DMS53 treated with DMSO at 0.1 percent for 48 hours (cell line): ENCODE measurements around the gene MBD5.

ENCODE experiments used
- DNase-seq: peaks from one replicate; lab custom pipeline; 2025; ENCODE audit not compliant: unreplicated experiment; lab: John Stamatoyannopoulos, UW

Gene MBD5

DNA sequence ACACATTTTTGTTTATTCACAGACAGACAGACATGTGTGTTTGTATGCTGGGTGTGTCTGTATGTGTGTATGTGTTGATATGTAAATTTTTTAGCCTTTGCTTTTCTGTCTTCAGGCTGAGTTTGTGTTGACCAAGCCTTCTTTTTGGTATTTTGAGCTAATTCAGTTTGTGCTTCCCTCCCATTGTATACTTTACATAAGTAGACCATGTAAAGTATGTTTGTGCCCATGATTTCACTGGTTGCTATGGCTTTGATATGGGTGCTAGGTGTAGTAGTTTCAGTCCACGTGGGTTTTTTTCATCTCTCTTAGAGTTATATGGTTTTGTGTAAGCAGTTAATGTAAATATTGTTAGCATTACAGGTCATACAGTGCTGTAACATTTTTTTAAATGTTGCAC, 494.2 kb downstream of the MBD5 start:
- no peak for DNase-seq

- no peak for DNase-seq
Observed at GRCh38 chr2:148515976-148516375, 495.1 kb downstream of the MBD5 start.

- no peak for DNase-seq
Observed at GRCh38 chr2:148517296-148517695, 496.4 kb downstream of the MBD5 start.

- DNase-seq: no peak
Observed at GRCh38 chr2:148517822-148518221, 496.9 kb downstream of the MBD5 start.

- DNase-seq: no peak
Observed at GRCh38 chr2:148519013-148519412, 498.1 kb downstream of the MBD5 start.

- no peak for DNase-seq
Observed at GRCh38 chr2:148521181-148521580, 500.3 kb downstream of the MBD5 start.

DNA sequence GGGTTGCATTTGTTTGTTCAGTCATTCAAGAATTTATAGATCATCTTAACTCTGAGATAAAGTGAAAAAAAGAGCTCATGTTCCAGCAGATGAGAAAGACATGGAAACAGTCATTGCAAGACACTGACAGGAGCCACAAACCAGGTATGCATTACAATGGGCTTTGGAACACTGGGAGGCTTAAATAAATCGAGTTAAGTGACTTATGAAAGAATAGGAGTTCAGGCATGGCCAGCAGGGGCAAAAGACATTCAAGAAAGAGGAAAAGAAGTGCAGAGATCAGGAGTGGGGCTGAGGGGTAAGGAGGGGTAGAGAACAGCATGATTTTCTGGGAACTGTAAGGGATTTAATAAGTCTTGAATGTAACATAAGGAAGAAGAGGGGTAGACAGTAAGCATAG, 502.4 kb downstream of the MBD5 start:
- DNase-seq: no peak

DNA sequence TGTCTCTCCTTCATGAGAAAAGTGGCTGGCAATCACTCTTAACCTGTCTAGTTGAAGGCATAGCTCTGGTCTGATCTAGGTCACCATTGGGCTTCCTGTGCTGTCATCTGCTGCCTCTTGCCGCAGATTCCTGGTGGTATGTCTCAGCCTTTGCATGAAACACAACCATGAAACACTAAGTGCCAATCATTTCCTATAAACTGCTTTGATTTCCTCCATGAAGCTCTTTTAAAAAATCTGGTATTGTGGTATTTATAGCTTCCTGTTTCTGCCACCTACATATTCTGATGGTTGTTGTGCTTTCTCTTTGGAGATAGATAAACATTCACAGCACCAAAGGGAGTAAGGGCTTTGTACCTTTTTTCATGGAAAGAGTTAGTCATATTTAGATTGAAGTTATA, 503.6 kb downstream of the MBD5 start:
- DNase-seq: no peak

- DNase-seq: no peak
Observed at GRCh38 chr2:148525130-148525529, 504.2 kb downstream of the MBD5 start.

DNA sequence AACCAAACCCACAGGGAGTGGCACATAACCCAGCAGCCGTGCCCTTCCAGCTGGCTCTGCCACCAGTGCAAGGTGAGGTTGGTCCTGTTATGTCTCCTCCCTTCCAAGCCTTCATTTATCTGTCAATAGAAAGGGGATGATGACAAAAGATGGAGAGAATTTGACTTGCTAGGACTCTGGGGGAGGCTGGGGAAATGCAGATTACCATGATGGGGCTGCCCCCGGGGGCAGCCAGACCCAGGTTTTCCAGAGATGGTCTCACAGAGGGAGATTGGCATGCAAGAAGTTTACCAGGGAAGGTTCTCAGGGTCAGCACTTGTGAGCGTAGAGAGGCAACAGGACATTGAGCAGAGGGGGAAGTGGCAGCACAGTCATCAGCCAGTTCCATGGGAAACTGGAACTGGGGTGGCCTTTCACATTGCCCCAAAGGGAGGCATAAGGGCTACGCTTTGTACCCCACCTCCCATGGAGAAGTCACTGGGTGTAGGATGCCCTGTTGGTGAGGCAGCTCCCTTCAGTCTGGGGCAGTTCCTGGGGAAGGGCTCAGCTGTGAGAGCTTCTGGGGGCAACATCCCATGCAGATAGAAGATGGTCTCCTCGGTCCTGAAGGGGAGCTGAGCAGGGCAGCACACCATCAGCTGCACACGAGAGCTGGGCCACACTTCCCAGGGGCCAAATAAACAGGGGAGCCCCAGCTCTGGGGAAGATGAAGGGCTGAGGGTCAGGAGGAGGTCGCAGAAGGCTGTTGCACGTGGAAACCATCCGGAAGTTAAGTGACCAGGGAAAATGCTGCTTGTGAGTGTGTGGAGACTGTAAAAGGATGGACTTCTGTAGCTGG, 505.8 kb downstream of the MBD5 start:
- DNase-seq: no peak

DNA sequence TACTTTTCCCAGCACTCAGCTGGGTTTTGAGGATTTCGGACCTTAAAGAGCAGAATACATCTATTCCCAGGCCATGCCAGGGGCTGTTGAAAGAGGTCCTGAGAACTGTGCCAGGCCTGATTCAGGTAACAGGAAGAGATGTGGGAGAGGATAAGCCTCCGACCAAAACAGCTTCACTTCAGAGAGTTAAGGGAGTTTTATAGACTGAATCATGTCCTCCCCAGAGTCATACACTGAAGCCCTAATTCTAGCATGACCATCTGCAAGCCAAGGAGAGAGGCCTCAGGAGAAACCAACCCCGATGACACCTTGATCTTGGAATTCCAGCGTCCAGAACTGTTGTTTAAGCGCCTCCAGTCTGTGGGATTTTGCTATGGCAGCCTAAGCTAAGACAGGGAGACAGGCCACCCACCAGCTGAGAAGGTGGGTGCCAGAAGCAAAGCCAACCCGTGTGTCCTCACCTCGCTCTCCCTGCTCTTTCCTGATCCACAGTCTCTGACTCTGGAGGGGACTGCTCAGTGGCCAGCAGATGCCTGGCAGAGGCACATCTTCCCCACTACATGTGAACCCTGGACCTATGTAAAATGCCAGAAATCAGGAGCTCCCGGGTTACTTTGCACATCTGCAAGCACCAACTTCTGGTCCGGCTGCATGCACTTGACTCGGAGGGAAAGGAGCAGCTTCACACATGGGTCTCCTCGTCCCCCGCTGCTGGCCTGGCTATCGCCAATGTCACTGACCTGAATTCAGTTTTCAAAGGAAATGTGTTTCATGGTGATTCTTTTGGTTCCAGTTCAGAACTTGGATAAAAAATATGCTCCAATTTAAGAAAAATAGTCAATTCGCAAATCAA, 506.8 kb downstream of the MBD5 start:
- DNase-seq: no peak

DNA sequence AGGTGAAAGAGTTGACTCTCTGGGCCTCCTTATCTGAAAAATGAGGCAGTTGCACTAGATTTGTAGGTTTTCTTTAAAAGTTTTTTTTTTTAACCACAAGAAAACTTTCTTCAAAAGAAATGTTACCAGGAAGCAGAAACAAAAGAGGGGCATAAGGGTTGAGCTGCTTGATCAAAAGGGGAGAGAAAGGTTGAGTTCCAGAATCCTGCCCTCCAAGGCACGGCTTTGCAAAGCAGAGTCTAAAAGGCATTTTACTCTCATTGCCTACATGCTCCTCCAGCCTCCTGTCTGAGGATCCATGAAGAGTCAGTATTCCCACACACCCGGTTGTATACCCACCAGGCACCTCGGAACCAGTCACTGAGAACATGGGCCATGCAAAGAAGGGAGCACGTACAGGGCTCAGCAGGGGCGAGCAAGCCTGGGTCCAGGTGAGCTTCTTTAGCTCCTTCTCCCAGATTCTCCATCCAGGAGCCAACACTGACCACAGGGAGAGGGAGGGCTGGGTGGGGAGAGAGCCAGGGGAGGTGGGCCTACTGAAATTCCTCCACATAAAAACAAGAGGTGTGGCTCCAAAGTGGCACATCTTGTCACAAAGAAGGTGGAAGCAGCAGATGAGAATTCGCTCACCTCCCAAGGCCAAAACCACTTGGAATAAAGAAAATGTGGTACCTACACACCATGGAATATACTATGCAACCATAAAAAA, 507.6 kb downstream of the MBD5 start:
- no peak for DNase-seq

DNA sequence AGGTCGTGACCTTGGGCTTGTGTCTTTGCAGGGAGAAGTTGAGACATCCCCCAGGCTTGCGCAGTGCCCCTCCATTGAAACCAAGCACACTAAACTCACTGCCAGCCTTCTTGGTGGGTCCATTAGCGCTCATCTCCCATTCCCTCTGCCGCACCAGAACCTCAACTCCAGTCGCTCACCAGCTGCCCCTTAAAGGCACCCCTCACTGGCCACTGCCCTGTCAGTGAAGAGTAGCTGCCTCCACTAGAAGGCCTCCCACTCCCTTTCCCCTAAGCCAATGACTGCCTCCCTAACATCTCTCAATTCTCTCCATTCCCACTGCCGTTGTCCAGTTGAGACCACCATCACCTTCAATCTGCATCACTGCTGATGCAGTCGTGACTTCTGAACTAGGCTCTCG, 508.9 kb downstream of the MBD5 start:
- DNase-seq: no peak

DNA sequence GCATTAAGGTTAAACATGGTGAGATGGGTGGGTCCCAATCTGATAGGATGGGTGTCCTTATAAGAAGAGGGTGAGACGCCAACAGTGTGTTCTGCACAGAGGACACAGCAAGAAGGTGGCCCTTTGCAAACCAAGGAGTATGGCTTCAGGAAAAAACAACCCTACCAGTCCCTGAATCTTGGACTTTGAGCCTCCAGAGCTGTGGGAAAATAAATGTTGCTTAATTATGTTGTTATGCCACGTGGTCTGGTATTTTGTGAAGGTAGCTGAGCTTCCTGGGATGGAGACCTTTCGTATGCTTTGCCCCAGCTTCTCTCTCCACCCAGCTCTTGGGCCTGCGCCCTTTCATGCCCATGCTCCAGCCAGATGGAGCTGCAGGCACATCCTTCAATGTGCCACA, 509.5 kb downstream of the MBD5 start:
- no peak for DNase-seq

DNA sequence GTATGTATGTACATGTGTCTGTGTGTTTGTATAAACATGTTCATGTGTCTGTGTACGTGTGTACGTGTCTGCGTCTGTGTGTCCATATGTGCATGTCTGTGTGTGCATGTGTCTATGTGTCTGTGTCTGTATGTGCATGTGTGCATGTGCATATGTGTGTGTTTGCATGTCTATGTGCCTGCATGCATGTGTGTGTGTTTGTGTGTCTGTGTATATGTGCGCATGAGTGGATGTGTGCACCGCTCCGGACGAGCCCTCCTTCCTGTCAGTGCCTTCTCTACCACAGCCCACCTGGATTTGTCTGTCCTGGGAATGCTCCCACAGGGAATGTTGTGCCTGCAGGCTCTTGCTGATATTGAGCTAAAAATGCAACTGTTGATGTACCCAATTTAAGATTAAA, 510.3 kb downstream of the MBD5 start:
- no peak for DNase-seq

DNA sequence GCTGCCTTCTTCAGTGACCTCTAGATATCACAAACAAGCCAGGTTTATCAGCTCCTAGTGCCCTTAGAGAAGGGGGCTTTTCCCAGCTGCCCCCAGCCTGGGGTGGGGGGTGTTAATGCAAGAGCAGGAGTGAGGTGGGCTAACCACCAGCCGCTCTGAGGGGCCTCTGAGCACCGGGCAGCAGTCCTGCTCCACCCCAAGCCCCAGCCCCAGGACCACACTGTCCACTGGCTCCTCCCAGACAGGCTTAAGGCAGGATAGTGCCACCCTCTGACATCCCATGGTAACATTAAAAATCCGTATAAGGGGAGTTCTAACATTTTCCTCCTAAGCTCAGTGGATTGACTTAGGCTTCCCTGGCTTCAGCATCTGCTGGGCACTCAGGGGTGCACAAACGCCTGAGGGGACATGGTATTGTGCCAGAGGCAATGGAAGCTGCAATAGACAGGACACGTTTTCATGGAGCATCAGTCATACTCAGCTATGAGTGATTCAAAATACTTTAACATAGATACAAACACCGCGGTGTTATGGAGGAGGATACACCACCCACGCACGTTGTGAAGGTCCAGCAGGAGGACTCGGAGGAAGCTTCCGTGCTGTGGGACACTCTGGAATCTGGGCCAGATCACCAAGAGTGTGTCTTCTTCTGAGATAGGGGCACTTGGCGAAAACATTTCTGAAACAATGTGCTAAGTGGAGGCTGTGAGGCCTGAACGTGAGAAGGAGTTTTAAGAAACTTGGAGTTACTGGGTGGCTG, 511.0 kb downstream of the MBD5 start:
- no peak for DNase-seq

- DNase-seq: no peak
Observed at GRCh38 chr2:148533004-148533403, 512.1 kb downstream of the MBD5 start.

GRCh38 chr2:148533685-148534084, 512.8 kb downstream of the MBD5 start:
- DNase-seq: no peak

DNA sequence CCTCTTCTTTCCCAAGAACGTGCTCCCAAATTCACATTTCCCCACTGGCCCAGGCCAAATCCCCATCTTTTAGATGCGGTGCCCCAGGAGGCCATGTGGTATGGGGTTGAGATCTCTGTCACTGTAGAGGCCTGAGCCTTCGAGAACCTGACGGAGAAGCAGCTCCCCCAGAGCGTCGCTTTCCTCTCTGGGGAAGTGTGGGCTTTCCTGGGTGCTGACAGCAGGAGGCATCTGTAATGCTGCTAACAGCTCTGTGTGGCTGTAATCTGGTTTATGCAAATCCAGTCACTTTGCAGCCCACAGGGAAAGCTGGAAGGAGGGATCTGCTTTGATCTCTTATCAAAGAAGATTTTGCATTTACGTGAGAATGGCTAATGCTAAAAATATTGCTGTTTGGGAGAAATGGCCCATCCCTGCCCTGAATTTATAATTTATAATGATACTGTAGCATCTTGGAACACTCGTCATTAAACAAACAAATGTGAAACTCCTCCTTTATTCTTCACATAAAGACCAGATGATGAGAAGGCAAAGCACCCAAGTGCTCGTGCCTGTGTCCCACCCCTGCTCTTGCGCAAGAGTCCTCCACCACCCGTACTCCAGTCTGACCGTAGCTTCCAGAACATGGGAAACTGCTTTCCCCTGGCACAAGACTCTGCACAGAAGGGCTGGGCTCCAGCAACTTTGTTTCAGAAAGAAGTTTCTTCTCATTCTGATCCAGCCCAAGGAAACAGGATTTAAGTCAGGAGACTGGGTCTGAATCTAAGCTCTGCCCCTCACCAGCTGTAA, 513.7 kb downstream of the MBD5 start:
- DNase-seq: no peak

DNA sequence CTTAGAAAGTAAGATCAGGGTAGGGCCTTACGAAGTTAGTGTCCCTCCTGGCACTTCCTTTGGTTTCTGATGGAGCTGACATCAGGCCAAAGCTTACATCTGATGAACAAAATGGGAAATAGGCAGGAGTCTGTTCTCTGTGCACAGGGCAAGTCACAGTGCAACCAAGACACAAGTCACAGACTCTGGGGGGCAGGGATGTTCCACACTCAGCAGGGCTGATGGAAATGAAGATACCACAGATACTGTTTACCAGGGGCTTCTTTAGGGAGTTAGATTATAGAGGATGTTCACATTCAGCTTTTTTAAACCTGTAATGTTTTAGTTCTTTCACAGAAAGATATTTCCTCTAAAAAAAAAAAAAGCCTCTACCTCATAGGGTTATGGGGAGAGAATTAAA, 517.5 kb downstream of the MBD5 start:
- no peak for DNase-seq
